Astrocyte of the cerebellum (primary cell): ENCODE data around the gene CCDC170.

Source experiments
- DNase-seq: peaks from one replicate; pipeline ENCODE4 v3.0.0-alpha.2; 2011; ENCODE audit warnings: low read depth
- H3K4me3 ChIP-seq: 2 replicates; pipeline ENCODE4 v1.5.1; 2011; ENCODE audit warnings: mild to moderate bottlenecking, low read depth, low read length, moderate library complexity
- CTCF ChIP-seq: IDR thresholded peaks from 2 replicates; pipeline ENCODE4 v1.5.1; 2012; ENCODE audit warnings: low read length, low read depth, moderate library complexity, mild to moderate bottlenecking; ENCODE audit errors: missing control alignments
- in situ Hi-C: cut with HindIII; loops from 2 replicates; pipeline ENCODE4 v1.10.0; 2017; ENCODE audit warnings: low sequenced_read_pairs

The CCDC170 gene

DNA sequence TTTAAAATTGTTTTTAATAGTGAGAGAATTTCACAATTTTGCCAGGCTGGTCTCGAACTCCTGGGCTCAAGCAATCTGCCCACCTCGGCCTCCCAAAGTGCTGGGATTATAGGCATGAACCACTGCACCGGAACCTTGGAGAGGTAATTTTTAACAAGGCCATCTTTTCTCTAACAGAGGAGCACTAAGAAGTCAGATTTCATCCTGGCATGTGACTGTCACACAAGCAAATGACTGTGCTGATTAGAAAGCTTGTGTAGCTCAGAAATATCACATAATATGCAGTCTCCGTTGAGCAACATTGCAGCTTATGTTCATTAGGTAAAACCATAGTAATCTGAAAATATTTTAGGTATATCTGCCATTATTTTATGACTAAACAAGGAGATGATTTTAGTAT lies 156.0 kb downstream of the CCDC170 start:
- TF ChIP-seq CTCF: no peak
- in situ Hi-C loops: no loop called here
- DNase-seq: no peak
- H3K4me3 ChIP-seq: no peak overlapping the region

GRCh38 chr6:151651639-151652038 lies 157.8 kb downstream of the CCDC170 start:
- in situ Hi-C loops: no loop called here
- no peak overlapping the region for H3K4me3 ChIP-seq
- TF ChIP-seq CTCF: no peak
- no peak for DNase-seq

- TF ChIP-seq CTCF: no peak
- no peak overlapping the region for H3K4me3 ChIP-seq
- in situ Hi-C loops: no loop called here
- no peak for DNase-seq
Observed at GRCh38 chr6:151652325-151652724, 158.5 kb downstream of the CCDC170 start.

GRCh38 chr6:151655099-151655498 lies 161.3 kb downstream of the CCDC170 start:
- H3K4me3 ChIP-seq: no peak overlapping the region
- DNase-seq: no peak
- TF ChIP-seq CTCF: no peak
- in situ Hi-C loops: no loop called here

DNA sequence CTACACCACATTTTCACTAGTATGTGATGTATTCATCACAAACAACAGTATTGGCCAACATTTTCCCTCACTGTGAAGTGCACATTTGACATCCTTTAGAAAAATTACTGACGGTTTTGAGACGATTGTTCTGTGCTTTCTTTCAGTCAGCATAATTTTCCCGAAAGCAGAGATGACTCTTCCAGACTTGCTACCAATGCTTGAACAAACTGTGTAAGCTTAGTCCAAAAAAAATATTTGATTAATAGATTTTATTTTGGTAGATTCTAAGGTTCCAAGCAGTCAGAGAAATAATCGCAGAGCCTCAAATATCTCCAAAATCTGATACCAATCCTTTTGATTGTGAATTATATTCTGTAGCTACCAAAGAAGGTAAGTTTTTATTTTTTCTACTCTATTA lies 162.6 kb downstream of the CCDC170 start:
- TF ChIP-seq CTCF: no peak
- DNase-seq: no peak
- H3K4me3 ChIP-seq: no peak overlapping the region
- in situ Hi-C loops: no loop called here

DNA sequence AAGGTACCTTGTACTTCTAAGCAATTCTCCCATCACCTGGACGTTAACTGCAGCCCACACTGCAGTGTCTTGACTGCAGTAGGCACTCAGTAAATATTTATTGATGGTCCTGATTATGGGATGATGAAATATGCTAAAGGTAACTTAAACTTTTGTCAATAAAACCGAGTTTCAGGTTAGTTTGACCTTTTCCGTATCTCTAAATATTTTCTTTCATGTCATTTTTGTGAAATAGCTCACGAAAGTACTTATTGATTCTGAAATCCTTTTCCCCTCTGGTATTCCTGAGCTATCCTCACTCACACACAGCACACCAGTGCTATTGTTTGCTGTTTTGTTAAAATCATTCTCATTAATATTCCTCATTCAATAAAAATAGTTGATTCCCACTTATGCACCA lies 164.3 kb downstream of the CCDC170 start:
- no peak for TF ChIP-seq CTCF
- in situ Hi-C loops: no loop called here
- no peak overlapping the region for H3K4me3 ChIP-seq
- DNase-seq: no peak

DNA sequence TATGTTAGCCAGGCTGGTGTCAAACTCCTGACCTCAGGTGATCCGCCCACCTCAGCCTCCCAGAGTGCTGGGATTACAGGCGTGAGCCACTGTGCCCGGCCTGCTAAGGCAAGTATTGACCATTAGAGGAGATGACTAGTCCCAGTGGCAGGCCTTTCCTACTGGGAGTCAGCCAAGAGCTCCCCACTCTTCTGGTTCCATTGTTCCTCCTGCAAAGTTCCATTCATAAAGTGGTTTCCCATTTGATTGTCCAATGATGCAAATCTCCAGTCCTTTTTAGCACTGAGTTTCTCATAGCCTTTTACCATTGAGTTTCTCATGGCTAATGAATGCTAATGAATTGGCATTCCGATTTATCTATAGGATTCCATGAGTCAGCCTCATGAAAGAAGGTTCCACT lies 165.4 kb downstream of the CCDC170 start:
- in situ Hi-C loops: no loop called here
- no peak overlapping the region for H3K4me3 ChIP-seq
- no peak for TF ChIP-seq CTCF
- no peak for DNase-seq
